Peyer's patch (tissue), 4 donors: ENCODE measurements around the gene BMPR1B. TPM values are rescaled to one million over a fixed set of nuclear protein-coding genes. Genes with fewer than 3 reads are reported as not detected.

ENCODE experiments used
- DNase-seq, 3 donors: peaks; one replicate each; pipeline ENCODE4 v3.0.0-alpha.2; 2017 to 2019
- H3K27ac ChIP-seq, 4 donors: fragments of 200-600 bp; sonication (generic); one replicate each; pipeline ENCODE4 v1.5.1; 2016 to 2019
- H3K27me3 ChIP-seq, 2 donors: fragments of 200-600 bp; sonication (generic); one replicate each; pipeline ENCODE4 v1.5.1; 2019
- H3K36me3 ChIP-seq, 3 donors: fragments of 200-600 bp; sonication (generic); one replicate each; pipeline ENCODE4 v1.5.1; 2016 to 2019
- H3K4me1 ChIP-seq, 4 donors: fragments of 200-600 bp; sonication (generic); one replicate each; pipeline ENCODE4 v1.5.1; 2016 to 2019
- H3K4me3 ChIP-seq, 4 donors: fragments of 200-600 bp; sonication (generic); 1 replicate in 3 of 4; 2 replicates in 1 of 4; pipeline ENCODE4 v1.5.1; 2016 to 2019; ENCODE audit warnings: mild to moderate bottlenecking in 1 of 4
- H3K9me3 ChIP-seq, 4 donors: fragments of 200-600 bp; sonication (generic); one replicate each; pipeline ENCODE4 v1.5.1; 2016 to 2019; ENCODE audit warnings: mild to moderate bottlenecking in 1 of 4
- CTCF ChIP-seq, 6 experiments: fragments of 450-650 bp in 4 of 6; fragments of 200-600 bp in 2 of 6; sonication (generic) in 1 of 6; IDR thresholded peaks; one replicate each; pipeline ENCODE4 v1.5.1; 2017 to 2019; ENCODE audit warnings: antibody characterized with exemption in 6 of 6, mild to moderate bottlenecking in 3 of 6, moderate library complexity in 1 of 6
- POLR2A ChIP-seq, 2 donors: fragments of 450-650 bp; IDR thresholded peaks; one replicate each; pipeline ENCODE4 v1.5.1; 2017; ENCODE audit warnings: antibody characterized with exemption in 2 of 2, mild to moderate bottlenecking in 2 of 2, moderate library complexity in 2 of 2
- total RNA-seq, 4 donors: library from RNA; depleted of rRNA; stranded (reverse); fragments of >200 nt; gene quantifications; one replicate each; pipeline ENCODE4 v1.1.0, GENCODE V29; 2016

BMPR1B gene
- total RNA-seq, 4 donors from 2014 or later: not detected

DNA sequence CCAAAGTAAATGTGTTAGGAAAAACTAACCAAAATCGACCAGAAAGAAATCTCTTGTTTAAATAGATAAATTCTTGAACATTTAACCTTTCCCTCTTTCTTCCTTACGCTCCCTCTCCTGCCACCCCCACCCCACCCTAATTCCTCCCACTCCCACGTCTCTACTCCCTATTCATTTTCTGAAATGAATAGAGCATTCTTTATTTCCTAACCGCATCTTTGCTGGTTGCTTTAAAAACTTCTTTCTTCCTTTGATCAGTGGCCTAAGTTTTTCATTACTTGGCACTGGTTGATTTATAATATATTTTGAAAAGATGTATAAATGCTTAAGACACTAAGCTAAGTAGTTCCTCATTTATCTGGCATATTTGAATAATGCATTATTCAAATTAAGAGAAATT, 33.9 kb downstream of the BMPR1B start:
- H3K4me3 ChIP-seq: no peak overlapping the region
- H3K27ac ChIP-seq: no peak overlapping the region
- H3K36me3 ChIP-seq: no peaks in the 10 kb centered on the region
- H3K9me3 ChIP-seq: no peaks in the 10 kb centered on the region
- TF ChIP-seq CTCF (IDR thresholded peaks at IDR 0.05): no peak
- no peak for TF ChIP-seq POLR2A (IDR thresholded peaks at IDR 0.05)
- DNase-seq: no peak
- no peaks in the 10 kb centered on the region for H3K27me3 ChIP-seq
- no peaks in the 10 kb centered on the region for H3K4me1 ChIP-seq

- H3K27ac ChIP-seq: no peak overlapping the region
- no peak overlapping the region for H3K4me3 ChIP-seq
- no peak for DNase-seq
- H3K4me1 ChIP-seq: no peaks in the 10 kb centered on the region
- H3K9me3 ChIP-seq: no peaks in the 10 kb centered on the region
- TF ChIP-seq CTCF (IDR thresholded peaks at IDR 0.05) (no peak), POLR2A (IDR thresholded peaks at IDR 0.05) (no peak)
- no peaks in the 10 kb centered on the region for H3K27me3 ChIP-seq
- H3K36me3 ChIP-seq: no peaks in the 10 kb centered on the region
Measured at GRCh38 chr4:94798808-94799207, 41.1 kb downstream of the BMPR1B start.

DNA sequence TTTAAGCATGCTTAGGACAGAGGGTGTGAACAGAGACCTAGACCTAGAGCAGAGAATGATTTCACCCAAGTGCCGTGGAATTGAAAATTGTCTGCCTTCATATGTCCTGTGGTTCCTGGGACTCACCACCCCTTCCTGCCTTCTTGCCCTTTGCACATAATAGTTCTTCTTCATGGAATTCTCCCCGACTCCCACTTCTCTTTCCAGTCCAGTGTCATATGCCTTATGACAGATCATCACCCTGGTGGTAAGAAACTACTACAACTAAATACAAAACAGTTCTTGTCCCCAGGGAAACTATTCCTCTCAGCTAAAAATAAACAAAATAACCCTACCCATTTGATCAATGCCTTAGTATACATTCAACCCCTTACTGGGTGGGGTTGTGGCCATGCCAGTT, 43.3 kb downstream of the BMPR1B start:
- H3K4me3 ChIP-seq: no peak overlapping the region

GRCh38 chr4:94802091-94802490, 44.3 kb downstream of the BMPR1B start:
- no peaks in the 10 kb centered on the region for H3K4me1 ChIP-seq
- H3K4me3 ChIP-seq: no peak overlapping the region
- H3K27ac ChIP-seq: no peak overlapping the region
- DNase-seq: no peak
- H3K9me3 ChIP-seq: no peaks in the 10 kb centered on the region
- H3K36me3 ChIP-seq: no peaks in the 10 kb centered on the region
- H3K27me3 ChIP-seq: no peaks in the 10 kb centered on the region
- TF ChIP-seq CTCF (IDR thresholded peaks at IDR 0.05) (no peak), POLR2A (IDR thresholded peaks at IDR 0.05) (no peak)

More for the DNA sequence above, 43.3 kb downstream of the BMPR1B start:
- no peak for DNase-seq
- H3K4me1 ChIP-seq: no peaks in the 10 kb centered on the region
- H3K9me3 ChIP-seq: no peaks in the 10 kb centered on the region
- no peak for TF ChIP-seq CTCF (IDR thresholded peaks at IDR 0.05)
- no peaks in the 10 kb centered on the region for H3K27me3 ChIP-seq
- H3K36me3 ChIP-seq: no peaks in the 10 kb centered on the region
- H3K27ac ChIP-seq: no peak overlapping the region

- H3K36me3 ChIP-seq: no peaks in the 10 kb centered on the region
- TF ChIP-seq CTCF (IDR thresholded peaks at IDR 0.05) (no peak), POLR2A (IDR thresholded peaks at IDR 0.05) (no peak)
- no peak overlapping the region for H3K4me3 ChIP-seq
- H3K27ac ChIP-seq: no peak overlapping the region
- no peak for DNase-seq
- no peaks in the 10 kb centered on the region for H3K4me1 ChIP-seq
- H3K9me3 ChIP-seq: no peaks in the 10 kb centered on the region
- no peaks in the 10 kb centered on the region for H3K27me3 ChIP-seq
Measured at GRCh38 chr4:94803181-94803580, 45.4 kb downstream of the BMPR1B start.

- no peaks in the 10 kb centered on the region for H3K4me1 ChIP-seq
- no peaks in the 10 kb centered on the region for H3K9me3 ChIP-seq
- H3K27me3 ChIP-seq: no peaks in the 10 kb centered on the region
- DNase-seq: no peak
- no peak overlapping the region for H3K4me3 ChIP-seq
- H3K36me3 ChIP-seq: no peaks in the 10 kb centered on the region
- TF ChIP-seq POLR2A (IDR thresholded peaks at IDR 0.05) (no peak), CTCF (IDR thresholded peaks at IDR 0.05) (no peak)
- no peak overlapping the region for H3K27ac ChIP-seq
Measured at GRCh38 chr4:94804650-94805049, 46.9 kb downstream of the BMPR1B start.
